GM18951 (cell line): ENCODE data around the gene CHST3.
A peak's percentile ranks its signal among the peaks of the same experiment; 100 is the strongest.
"Not testable (repeated sequence)": the region's sequence is repeated elsewhere in the genome, so short reads cannot be mapped to it uniquely, and the experiment has no call there.

Experiments used
- POLR2A ChIP-seq: IDR thresholded peaks from 4 replicates; pipeline ENCODE4 v1.6.1; 2011; ENCODE audit warnings: mild to moderate bottlenecking; ENCODE audit not compliant: insufficient read length, insufficient read depth; ENCODE audit errors: extremely low read depth
- in situ Hi-C: fragments of 300-500 bp; cut with MboI; formaldehyde crosslinking; loops from one replicate; pipeline ENCODE4 v1.12.0; 2022; ENCODE audit warnings: low sequenced_read_pairs, mixed read lengths, inconsistent platforms; ENCODE audit not compliant: unreplicated experiment

The CHST3 gene

DNA sequence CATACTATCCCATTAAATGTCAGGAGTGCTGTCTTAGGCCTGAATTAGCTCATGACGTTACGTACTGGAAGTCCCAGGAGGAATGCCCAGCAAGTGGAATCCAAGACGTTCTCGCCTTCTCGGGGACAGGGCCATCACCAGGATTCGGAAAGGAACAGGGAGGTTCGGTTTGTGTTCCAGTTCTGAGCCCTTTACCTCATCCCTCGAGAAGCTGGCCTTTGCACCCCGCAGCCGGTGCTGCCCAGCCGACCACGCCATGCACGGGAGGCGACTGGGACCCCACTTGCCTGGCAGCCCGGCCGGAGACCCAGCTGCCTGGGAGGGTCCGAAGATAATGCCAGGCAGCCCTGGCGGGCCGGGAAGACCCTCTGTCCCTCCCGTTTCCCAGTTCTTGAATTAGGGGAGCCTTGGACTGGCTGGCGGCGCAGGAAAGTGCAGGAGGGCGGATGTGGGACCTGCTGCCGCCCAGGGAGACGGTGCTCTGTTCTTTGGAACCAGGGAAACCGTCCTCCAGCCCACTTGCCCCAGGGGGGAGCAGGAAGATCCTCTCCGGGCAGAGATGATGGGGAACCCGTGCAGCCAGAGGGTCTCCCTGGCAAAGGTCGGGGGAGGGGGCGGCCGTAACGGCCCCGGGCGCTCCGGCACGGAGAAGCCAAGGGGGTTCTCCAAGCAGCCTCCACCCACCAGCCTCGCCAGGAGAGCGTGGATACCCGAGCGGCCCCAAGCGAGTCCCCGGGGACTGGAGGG is 671 bp upstream of the CHST3 start:
- no peak for TF ChIP-seq POLR2A
- in situ Hi-C loops, result no loop called here

GRCh38 chr10:71964743-71965515 is 734 bp downstream of the CHST3 start:
- in situ Hi-C loops, result no loop called here
- peak; percentile 34 for TF ChIP-seq POLR2A

GRCh38 chr10:71965623-71966022 is 1.4 kb downstream of the CHST3 start:
- TF ChIP-seq POLR2A, result no peak
- in situ Hi-C loops, result no loop called here

DNA sequence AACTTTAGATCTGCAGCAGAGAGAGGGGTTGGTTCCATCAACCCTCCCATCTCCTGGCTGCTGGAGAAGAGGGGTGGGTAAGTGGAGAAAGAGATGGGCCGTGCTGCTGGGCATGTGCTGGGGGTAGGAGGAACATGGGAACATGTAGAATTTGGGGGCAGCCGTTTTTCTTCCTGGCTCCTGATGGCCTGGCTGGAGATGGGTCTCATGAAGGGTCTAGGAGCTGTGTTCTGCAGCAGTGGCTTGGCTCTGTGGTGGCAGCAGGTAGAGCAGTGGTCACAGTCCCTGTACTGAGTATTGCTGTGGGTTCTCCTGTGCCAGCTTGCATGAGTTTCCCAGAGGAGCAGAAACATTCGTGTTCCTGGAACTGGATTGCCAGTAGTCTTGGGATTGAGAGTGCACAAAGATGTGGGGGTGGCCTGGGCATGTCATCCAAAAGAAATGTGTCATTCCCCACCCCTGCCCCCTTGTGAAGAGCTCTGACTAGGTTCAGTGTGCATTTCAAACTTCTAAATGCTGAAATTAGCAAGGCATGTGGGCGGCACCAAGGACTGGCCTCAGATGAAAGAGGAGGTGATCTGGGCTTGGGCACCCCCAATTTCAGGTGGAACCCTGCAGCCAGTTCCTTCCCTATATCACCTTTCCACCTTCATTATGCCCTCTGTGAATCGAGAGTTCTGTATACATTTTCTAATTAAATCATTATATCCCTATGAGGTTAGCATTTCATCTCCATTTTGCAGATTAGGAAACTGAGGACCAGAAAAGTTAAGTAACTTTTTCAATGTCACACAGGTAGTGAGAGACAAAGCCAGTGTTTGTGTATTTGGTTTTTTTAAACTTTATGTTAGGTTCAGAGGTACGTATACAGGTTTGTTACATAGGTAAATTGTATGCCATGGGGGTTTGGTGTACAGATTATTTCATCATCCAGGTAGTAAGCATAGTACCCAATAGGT is 2.1 kb downstream of the CHST3 start:
- in situ Hi-C loops, result no loop called here
- TF ChIP-seq POLR2A, result no peak

GRCh38 chr10:71967958-71968357 is 3.8 kb downstream of the CHST3 start:
- in situ Hi-C loops, result not testable (repeated sequence)

- in situ Hi-C loops, result no loop called here
- TF ChIP-seq POLR2A, result no peak
Observed at GRCh38 chr10:71968553-71969474, 4.6 kb downstream of the CHST3 start.

DNA sequence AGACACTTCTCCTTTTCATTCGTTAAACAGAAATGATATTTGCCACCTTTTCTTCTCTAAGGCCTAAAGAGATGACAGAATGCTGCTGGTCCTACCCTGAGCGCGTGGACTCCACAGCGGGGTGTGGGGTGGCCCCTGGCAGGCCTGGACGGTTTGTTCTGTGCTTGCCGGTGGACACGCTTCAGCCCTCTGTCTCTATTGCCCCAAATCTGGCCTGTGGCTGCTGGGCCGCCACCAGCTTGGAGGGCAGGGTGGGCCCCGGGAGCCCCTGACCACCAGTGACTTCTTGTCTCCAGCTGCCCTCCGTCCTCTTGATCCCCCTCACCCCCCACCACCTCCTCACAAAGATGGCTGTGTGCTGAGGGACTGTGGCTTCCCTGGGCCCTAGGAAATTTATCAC is 5.7 kb downstream of the CHST3 start:
- in situ Hi-C loops, result no loop called here
- no peak for TF ChIP-seq POLR2A

GRCh38 chr10:71970331-71970730 is 6.1 kb downstream of the CHST3 start:
- no peak for TF ChIP-seq POLR2A
- in situ Hi-C loops, result no loop called here

DNA sequence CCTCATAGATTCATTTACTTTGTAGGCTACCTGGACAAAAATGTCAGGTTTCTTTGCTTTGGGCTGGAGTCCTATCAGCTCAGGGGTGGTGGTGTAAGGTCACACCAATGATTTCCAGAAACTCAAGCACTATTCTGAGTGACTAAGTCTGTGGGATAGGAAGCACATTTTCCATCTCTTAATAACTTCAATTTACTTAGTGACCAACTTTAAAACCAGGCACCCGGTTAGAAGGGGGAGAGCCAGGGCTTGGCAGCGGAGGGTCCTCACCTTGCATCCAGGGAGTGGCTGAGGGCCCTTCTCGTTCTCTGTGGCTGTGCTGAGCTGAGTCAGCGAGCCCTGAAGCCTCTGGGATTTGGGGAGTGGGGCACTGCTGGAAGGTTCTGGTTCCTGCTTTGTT is 6.7 kb downstream of the CHST3 start:
- in situ Hi-C loops, result no loop called here
- TF ChIP-seq POLR2A, result no peak

DNA sequence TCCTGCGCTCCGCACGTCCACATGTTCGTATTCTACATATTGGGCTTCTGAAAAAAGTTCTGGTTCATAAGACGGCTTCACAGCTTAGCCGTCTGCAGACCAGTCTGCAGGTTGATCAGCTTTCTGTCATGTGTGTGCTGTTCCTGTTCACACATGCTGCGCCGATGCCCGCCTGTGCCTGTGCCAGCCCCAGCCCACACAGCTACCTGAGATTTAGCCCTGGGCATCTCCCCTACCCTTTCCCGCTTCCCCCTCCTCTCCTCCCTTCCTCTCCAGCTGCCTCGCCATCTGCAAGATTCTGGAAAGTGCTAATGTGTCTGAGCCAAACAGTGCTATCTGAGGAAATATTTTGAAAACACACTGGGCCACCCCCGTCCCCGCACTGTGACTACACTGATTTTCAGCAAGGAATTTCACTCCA is 7.1 kb downstream of the CHST3 start:
- in situ Hi-C loops, result no loop called here
- TF ChIP-seq POLR2A, result no peak

DNA sequence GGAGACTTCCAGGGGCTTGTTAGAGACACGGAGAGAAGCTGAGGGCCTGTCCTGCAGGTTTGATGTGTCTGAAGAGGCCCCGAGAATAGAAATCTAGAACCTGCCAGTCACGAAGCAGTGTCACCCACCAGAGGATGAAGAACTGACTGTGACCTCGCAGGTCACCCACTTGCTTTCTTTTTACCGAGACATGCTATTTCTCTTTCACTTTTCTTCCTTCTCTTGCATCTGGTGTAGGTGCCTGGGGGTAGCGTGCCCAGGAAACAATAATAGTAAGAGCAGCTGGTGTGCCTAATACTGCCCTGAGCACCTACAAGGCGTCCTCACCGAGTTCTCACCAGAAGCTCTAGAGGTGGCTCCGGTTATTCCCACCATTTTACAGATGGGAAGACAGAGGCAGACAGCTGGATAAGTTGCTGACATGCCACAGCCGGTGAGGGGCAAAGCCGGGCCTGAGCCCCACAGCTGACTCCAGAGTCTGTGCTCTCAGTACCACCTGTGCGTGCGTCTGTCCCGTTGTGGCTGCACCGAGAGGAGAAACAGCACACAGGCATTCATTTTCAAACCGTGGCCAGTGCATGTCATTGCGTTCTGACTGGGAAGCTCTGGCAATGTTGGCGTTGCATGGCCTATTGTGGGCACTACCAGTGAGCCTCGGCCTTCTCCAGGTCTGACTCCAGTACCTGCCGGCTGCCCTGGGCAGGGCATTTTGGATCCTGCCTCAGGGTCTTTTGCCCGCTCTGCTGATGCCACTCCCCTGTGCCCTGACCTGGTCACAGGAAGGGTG is 7.8 kb downstream of the CHST3 start:
- no peak for TF ChIP-seq POLR2A
- in situ Hi-C loops, result no loop called here
